SU-DHL-6 (cell line): ENCODE results near the gene NCOA3.

ENCODE experiments used
- H2AFZ ChIP-seq: fragments of 200-600 bp; sonication (generic); 2 replicates; pipeline ENCODE4 v1.6.1; 2014; ENCODE audit warnings: low read depth, mild to moderate bottlenecking, moderate library complexity, mixed read lengths, antibody characterized with exemption, low read length; ENCODE audit not compliant: severe bottlenecking
- H3F3A ChIP-seq: fragments of 200-600 bp; shearing (Covaris generic); 2 replicates; pipeline ENCODE4 v1.6.0; 2016; ENCODE audit warnings: antibody characterized with exemption, mild to moderate bottlenecking; ENCODE audit not compliant: insufficient read depth
- H3K27ac ChIP-seq: fragments of 200-600 bp; sonication (generic); 2 replicates; pipeline ENCODE4 v1.5.1; 2016; ENCODE audit warnings: low read depth, mild to moderate bottlenecking, low read length, moderate library complexity, mixed read lengths
- H3K27me3 ChIP-seq: fragments of 200-600 bp; sonication (generic), shearing (Covaris generic); 2 replicates; pipeline ENCODE4 v1.6.0; 2014; ENCODE audit warnings: mild to moderate bottlenecking, low read length
- H3K36me3 ChIP-seq: fragments of 200-600 bp; sonication (generic); 2 replicates; pipeline ENCODE4 v1.6.1; 2014; ENCODE audit warnings: mild to moderate bottlenecking, low read length, mixed read lengths
- H3K4me2 ChIP-seq: fragments of 300-600, 200-600 bp; shearing (Covaris generic), sonication (generic); 2 replicates; pipeline ENCODE4 v1.6.0; 2014; ENCODE audit warnings: low read length, low read depth, mild to moderate bottlenecking; ENCODE audit not compliant: poor library complexity, severe bottlenecking
- H3K4me3 ChIP-seq: fragments of 200-600 bp; sonication (generic); 2 replicates; pipeline ENCODE4 v1.5.1; 2014; ENCODE audit warnings: antibody characterized with exemption, low read length, mild to moderate bottlenecking, mixed read lengths; ENCODE audit not compliant: insufficient read depth, poor library complexity, severe bottlenecking
- H3K79me2 ChIP-seq: fragments of 200-600 bp; sonication (generic); 2 replicates; pipeline ENCODE4 v1.6.1; 2014; ENCODE audit warnings: mild to moderate bottlenecking, low read length, moderate library complexity; ENCODE audit not compliant: insufficient read depth
- H3K9ac ChIP-seq: fragments of 200-600 bp; sonication (generic); 2 replicates; pipeline ENCODE4 v1.7.0; 2014; ENCODE audit warnings: mild to moderate bottlenecking, low read length
- H3K9me2 ChIP-seq: fragments of 200-600 bp; sonication (generic); replicated peaks from 2 replicates; pipeline ENCODE4 v1.6.1; 2014; ENCODE audit warnings: low read length; ENCODE audit not compliant: insufficient read depth
- H3K9me3 ChIP-seq: fragments of 200-600 bp; sonication (generic); 2 replicates; pipeline ENCODE4 v1.6.1; 2014; ENCODE audit warnings: low read length, mixed read lengths; ENCODE audit not compliant: insufficient read depth
- H4K20me1 ChIP-seq: fragments of 200-600 bp; sonication (generic); 2 replicates; pipeline ENCODE4 v1.6.1; 2014; ENCODE audit warnings: low read depth, mild to moderate bottlenecking, antibody characterized with exemption, low read length, moderate library complexity, mixed read lengths
- CTCF ChIP-seq: fragments of 200-600 bp; sonication (generic); IDR thresholded peaks from one replicate; pipeline ENCODE4 v1.5.1; 2017; ENCODE audit warnings: antibody characterized with exemption, mild to moderate bottlenecking, low read length, moderate library complexity; ENCODE audit not compliant: insufficient read depth, poor library complexity, severe bottlenecking
- EZH2phosphoT487 ChIP-seq: fragments of 200-600 bp; sonication (generic), shearing (Covaris generic); conservative IDR thresholded peaks from 2 replicates; pipeline ENCODE4 v1.6.1; 2018; ENCODE audit warnings: mild to moderate bottlenecking, antibody characterized with exemption, low read length, moderate library complexity, mixed read lengths

NCOA3 gene

GRCh38 chr20:47524015-47524784 is 22.5 kb downstream of the NCOA3 start:
- H3K9me2 ChIP-seq, result no peaks in the 10 kb centered on the region
- no peak overlapping the region for H2AFZ ChIP-seq
- no peak for TF ChIP-seq CTCF
- TF ChIP-seq EZH2phosphoT487, result no peak
- H3F3A ChIP-seq, result peaks cover 72% of the 10 kb centered on the region
- peak overlapping the region; percentile 27 for H3K4me3 ChIP-seq
- H3K4me2 ChIP-seq, result peak overlapping the region; percentile 67
- peaks cover 14% of the 10 kb centered on the region; the same call in 1 of the 2 replicates for H3K9me3 ChIP-seq
- H3K36me3 ChIP-seq, result peaks cover 44% of the 10 kb centered on the region
- peaks cover 32% of the 10 kb centered on the region for H4K20me1 ChIP-seq
- no peaks in the 10 kb centered on the region for H3K27me3 ChIP-seq
- H3K27ac ChIP-seq, result peak overlapping the region; percentile 93
- peak overlapping the region; percentile 24; the same call in 1 of the 2 replicates for H3K9ac ChIP-seq
- H3K79me2 ChIP-seq, result peaks cover 84% of the 10 kb centered on the region

- Histone ChIP-seq H3K79me2 (peaks cover 84% of the 10 kb centered on the region), H3K9me3 (no peaks in the 10 kb centered on the region), H3K27ac (peak overlapping the region; percentile 47), H3K4me2 (peak overlapping the region; percentile 8), H3K4me3 (no peak overlapping the region), H3K9me2 (no peaks in the 10 kb centered on the region), H2AFZ (no peak overlapping the region), H4K20me1 (peaks cover 58% of the 10 kb centered on the region), H3F3A (peaks cover 63% of the 10 kb centered on the region), H3K27me3 (no peaks in the 10 kb centered on the region), H3K9ac (no peak overlapping the region), H3K36me3 (peaks cover 48% of the 10 kb centered on the region)
- TF ChIP-seq EZH2phosphoT487 (no peak), CTCF (no peak)
Observed at GRCh38 chr20:47527004-47527800, 25.5 kb downstream of the NCOA3 start.

GRCh38 chr20:47529840-47530239 is 28.2 kb downstream of the NCOA3 start:
- Histone ChIP-seq H3K9me3 (no peaks in the 10 kb centered on the region), H3F3A (peaks cover 68% of the 10 kb centered on the region), H3K79me2 (peaks cover 85% of the 10 kb centered on the region)

More at GRCh38 chr20:47529840-47530239, 28.2 kb downstream of the NCOA3 start:
- Histone ChIP-seq H3K36me3 (peaks cover 34% of the 10 kb centered on the region), H3K27ac (peak overlapping the region; percentile 37; the same call in 1 of the 2 replicates), H3K4me3 (no peak overlapping the region), H3K9ac (no peak overlapping the region), H3K4me2 (peak overlapping the region; percentile 8), H3K9me2 (no peaks in the 10 kb centered on the region), H4K20me1 (peaks cover 64% of the 10 kb centered on the region), H2AFZ (no peak overlapping the region), H3K27me3 (no peaks in the 10 kb centered on the region)
- TF ChIP-seq CTCF, result no peak
- TF ChIP-seq EZH2phosphoT487, result no peak
